GM11168 (cell line): ENCODE data around the gene RIMBP2.

Source experiments
- in situ Hi-C: fragments of 300-500 bp; cut with MboI; formaldehyde crosslinking; loops from one replicate; pipeline ENCODE4 v1.12.0; 2022; ENCODE audit warnings: low sequenced_read_pairs; ENCODE audit not compliant: unreplicated experiment

Gene RIMBP2

DNA sequence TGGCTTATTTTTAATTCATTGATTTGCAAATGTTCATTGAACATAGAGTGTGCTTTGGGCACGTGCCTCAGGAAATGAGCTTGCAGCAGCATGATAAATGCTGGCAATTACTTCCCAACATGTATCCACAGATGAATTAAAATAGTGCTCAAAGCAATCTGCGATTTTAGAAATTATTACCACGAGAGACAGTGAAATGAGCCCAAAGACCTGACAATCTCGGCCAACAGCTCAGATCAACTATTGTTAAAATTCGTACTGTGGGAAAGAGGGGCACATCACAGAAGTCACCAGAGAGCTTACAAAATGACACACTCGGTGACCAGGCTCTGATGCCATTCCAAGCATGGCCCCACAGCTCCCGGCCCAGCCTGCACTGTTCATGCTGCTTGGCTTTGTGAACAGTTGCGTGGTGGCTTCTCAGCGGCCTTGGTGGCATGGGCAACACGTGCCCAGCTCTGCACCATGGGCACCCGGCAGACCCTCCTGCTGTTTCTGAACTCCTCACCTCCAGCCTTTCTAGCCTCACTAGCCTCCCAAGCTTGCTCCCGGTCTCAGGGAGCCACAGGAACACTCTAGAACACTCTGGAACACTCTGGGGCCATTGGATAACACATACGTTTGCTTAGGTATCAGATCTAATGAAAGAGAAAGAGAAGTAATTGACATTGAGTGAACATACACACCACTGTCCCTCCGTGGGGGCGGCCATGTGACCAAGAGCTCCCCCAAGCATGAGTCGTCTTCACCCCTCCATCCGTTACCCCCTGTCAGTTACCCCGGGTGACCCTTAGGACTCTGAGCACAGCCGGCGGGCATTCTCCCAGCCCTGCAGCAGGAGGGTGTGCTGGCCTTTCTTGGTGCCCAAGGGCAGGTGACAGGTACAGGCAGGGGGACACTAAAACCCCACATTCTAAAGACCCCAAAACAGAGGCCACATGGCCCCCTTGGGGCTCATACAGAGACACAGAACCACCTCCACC is 28.0 kb downstream of the RIMBP2 start:
- in situ Hi-C loops = no loop called here

DNA sequence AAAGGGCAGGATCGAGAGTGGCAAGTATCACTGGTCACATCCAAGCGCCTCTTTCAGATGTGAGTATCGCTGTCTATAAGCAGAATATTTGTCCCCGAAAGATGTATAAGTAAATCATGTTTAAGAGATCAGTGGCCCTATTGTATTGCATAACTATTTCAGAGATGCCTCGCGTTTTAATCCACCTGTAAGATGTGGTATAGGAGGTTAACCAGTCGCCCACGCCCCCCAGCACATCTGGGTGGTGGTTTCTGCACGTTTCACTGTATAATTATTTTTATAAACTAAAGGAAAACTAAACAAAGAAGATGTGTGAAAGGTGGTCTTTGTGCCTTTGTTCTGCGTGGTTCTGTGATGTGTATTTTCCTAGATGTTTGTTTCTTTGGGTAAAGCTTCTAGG is 28.9 kb downstream of the RIMBP2 start:
- in situ Hi-C loops = no loop called here

DNA sequence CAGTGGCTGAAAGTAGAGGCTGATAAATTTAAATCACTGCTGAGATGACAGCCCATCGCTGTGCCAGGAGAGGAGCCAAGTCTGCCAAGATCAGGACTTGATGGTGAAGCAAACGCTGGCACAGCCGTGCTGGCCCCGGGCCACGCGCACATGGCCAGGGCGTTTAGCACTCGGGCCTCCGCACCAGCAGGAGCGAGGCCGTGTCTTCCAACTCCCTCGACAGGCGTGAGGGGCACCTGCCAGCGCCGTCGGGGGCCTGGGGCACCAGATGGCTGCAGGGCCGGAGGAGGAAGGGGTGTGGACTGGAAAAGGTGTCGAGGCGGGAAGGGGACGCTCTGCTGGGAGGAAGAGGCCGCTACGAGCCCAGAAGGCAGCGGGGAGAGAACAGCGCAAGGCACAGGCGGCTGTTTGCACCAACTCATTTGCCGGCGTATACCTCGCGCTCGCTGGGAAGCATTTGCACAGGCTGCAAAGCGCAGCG is 29.5 kb downstream of the RIMBP2 start:
- in situ Hi-C loops = no loop called here

DNA sequence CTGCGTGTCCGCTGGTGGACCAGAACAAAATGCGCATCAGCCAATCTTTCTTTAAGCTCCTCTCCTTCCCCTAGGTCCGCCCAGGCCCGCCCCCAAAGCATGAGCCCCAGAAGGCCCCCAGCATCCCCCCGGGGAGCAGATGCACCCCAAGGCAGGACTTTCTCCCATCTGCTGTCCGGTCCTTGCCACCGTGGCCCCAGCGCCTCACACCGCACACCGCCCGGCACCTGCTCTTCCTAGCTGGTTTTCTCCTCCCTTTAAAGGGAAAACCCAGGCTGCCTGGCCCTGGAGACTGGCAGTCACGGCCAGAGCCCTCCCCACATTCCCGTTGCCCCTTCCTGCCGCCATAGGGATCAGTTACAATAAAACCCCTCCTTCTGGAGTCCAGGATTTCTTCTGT is 30.2 kb downstream of the RIMBP2 start:
- in situ Hi-C loops = no loop called here

DNA sequence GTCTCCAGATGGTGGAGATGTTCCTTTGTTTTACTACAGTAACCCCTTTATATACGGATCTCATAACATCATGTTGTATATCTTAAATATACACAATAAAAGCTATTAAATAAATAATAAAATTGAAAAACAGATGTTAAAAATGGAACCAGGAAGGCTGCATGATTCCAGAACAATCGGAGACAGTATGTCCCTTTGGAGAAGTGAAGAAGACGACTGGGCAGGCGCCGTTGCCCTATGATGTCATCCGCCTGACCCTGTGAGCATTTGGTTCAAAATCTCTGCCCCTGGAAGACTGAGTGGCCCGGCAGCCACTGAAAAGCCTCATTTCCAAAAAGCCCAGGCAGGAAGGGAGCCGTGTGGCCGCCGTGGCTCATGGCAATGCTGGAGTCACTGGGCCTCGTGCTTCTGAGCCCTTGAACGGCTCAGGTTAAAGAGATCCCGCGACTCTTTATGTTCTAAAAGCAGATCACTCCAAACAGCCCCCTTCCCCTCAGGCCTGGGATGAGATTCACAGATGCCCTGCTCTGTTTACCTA is 30.8 kb downstream of the RIMBP2 start:
- in situ Hi-C loops = no loop called here

DNA sequence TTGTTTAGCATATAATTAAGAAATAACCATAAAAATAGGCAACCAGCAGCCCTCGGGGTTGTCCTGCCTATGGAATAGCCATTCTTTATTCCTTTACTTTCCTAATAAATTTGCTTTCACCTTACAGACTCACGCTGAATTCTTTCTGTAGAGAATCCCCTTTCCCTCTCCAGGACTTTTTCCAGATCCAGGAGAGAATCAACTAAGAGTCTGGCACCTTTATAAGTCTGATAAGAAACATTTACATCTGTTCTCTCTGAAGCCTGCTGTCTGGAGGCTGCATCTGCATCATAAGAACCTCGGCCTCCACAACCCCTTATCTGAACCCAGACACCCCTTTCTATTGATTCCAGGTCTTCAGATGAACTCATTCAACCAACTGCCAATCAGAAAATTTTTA is 32.3 kb downstream of the RIMBP2 start:
- in situ Hi-C loops = no loop called here

DNA sequence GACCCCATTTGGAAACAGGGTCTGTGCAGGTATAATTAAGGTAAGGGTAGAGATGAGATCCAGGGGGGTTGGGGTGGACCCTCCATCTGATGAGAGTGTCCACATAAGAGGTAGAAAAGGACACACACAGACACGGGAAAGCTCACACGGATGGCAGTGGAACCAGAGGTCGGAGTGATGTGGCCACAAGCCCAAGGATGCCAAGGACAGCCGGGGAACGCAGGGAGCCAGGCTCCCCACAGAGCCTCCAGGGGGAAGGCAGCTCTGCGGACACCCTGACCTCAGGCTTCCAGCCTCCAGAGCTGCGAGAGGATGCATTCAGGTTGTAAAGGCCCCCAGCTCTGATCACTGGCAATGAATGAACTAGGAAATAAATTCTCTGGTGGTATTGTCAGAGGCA is 33.0 kb downstream of the RIMBP2 start:
- in situ Hi-C loops = no loop called here

DNA sequence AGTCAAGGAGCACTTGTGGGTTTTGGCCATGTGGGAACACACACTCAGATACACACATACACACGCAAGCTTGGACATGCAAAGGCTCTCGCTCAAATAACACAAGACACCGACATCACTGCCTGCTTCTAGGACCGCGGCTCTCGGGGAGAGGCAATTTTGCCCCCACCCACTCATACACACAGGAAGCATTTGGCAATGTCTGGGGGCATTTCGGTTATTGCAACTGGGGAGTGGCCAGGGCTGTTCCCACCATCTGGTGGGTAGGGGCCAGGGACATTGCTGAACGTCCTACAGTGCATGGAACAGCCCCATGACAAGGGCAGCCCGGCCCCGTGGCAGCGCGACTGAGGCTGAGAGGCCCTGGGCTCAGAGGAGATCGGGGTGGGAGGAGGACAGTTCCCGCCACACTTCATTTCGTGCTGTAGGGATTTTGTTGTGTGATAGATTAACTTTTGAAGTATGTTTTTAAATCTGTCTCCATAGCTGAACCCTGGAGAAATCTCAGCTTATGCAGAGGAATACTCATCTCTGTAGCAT is 35.6 kb downstream of the RIMBP2 start:
- in situ Hi-C loops = no loop called here

DNA sequence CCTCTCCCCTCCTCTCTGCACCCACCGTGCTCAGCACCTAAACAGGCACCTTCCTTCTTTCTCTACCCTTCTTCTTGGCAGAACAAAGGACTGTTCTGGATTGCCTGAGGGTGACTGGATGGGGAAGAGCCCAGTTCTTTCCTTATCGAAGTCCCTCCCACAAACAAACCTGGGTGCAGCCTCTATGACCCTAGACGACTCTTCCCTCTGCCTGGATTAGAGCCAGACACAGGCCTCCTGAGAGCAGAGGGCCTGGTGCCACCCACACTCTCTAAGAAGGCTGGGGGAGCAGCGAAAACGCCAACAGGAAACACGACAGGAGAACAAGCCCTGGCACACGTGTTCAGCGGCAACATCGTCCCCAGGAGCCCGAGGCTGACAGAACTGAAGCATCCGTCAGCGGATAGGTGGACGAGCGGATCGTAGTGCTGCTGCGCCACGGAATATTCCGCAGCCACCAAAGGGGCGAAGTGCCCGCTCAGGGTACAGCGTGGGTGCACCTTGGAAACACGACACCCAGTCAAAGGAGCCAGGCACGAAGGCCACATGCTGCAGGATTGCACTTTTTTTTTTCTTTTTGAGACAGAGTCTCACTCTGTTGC is 38.0 kb downstream of the RIMBP2 start:
- in situ Hi-C loops = no loop called here

DNA sequence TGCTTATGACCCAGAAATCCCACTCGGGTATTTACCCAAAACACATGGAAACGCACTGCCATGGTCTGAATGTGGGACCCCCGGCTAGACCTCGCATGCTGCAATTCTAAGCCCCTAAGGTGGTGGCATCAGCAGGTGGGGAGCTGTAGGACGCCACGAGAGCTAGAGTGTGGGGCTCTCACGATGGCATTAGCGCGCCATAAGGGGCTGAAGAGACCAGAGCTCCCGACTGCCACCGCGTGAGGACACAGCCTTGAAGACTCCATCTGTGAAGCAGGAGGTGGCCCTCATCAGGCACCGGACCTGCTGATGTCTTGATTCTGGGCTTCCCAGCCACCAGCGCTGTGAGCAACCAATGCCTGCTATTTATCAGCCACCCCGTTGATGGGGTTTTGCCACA is 40.3 kb downstream of the RIMBP2 start:
- in situ Hi-C loops = no loop called here

DNA sequence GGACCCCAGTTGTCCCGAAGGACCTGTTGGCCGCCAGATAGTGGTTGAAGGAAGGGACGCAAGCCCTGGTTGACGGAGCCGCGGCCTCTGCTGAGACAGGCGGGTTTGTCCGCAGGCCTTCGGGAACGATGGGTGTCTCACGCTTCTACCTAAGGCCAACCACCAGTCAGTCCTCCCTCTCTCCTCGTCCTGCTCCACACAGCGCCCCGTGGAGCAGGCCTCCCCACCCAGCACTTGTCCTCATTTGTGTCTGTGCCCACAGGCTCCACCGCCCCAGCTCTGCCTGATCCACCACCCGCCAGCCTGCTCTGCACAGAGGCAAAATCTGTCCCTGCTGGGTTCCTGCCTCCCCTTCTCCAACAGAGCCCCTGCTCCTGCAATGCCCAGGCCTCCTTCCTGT is 41.0 kb downstream of the RIMBP2 start:
- in situ Hi-C loops = no loop called here

DNA sequence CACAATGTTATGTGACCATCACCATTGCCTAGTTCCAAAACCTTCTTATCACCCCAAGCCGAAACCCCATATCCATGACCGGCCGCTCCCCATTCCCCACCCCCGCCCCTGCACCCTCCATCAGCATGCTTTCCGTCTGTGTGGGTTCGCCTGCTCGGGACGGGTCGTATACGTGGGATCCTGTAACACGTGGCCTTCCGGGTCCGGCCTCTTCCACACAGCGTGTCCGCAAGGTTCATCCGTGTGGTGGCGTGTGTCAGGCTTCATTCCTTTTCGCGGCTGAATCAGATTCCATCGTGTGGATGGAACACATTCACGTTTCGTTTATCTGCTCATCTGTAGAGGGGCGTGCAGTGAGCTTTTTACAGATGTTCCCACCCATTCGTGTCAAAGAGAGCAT is 41.4 kb downstream of the RIMBP2 start:
- in situ Hi-C loops = no loop called here

DNA sequence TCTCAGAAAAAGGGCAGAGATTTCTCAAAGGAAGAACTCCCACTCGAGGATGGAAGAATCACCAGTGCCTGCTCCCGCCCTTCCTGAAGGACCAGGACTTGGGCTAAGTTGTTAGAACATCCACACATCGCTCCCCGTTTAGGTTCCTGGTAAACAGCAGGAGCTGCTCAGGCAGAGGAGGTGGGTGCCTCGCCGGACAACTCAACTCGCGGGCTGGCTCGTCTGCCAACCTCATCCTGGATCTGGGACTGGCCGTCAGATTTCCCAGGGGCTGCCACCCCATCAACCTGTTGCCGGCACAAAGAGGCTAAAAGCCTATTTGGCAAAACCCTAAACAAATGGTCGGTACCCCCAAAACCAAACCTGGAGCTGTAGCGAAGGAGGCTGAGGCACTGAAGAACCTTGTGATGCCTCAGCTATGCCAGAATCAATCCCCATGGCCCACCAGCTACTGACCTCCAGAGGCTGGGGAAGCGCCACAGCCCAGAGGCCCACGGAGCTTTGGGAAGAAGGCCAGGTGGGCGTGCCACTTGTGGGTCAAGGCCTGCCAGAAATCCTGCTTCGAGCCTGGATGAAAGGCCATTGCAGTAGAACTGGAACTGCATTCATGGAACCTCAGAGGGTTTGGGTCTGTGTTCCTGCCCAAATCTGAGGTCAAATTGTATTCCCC is 42.9 kb downstream of the RIMBP2 start:
- in situ Hi-C loops = no loop called here

DNA sequence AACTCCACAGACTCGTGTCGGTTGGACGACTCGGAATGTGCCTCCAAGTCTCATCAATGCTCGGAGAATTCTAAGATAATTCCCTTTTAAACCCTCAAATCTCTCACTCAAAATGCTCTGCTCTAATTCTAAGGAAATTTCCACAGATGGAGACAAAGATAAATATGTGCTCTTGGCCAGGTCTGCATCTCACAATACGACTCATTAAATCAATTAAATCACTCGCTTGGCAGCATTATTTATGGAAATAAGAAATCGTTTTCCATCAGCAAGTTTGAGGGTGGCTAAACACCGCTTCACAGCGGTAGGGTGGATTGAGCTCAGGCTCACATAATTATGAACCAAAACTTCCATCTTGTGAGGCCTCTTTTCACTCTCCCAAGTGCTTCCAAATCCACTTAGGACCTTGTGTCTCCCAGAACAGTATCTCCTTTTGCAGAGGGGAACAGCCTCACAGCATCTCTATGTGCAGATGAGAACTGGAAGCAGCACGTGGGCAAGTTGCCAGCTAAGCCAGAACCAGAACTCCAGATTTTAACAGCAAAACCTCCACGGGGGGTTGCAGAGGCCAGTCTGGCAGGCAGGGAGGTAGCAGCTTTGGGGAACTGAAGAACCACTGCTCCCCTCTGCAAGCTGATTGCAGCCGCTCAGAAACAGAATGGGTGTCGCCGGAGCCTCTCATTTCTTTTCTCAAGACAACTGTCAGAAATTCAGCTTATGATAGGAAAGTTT is 43.8 kb downstream of the RIMBP2 start:
- in situ Hi-C loops = no loop called here

DNA sequence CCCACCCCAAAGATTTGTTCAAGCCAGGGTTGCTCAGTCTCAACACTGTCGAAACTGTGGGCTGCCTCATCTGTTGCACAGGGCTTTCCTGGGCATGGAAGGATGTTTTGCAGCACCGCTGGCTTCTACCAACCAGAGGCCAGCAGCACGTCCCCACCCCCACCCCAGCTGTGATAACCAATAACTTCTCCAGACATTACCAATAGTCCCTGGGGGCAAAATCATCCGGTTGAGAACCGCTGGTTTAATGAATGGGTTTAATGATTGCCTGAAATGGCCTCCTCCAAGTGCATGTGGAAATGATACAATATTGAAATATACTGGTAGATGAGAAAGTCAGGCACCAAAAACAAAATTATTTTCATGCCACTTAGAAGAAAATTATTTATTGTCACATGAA is 44.5 kb downstream of the RIMBP2 start:
- in situ Hi-C loops = no loop called here

DNA sequence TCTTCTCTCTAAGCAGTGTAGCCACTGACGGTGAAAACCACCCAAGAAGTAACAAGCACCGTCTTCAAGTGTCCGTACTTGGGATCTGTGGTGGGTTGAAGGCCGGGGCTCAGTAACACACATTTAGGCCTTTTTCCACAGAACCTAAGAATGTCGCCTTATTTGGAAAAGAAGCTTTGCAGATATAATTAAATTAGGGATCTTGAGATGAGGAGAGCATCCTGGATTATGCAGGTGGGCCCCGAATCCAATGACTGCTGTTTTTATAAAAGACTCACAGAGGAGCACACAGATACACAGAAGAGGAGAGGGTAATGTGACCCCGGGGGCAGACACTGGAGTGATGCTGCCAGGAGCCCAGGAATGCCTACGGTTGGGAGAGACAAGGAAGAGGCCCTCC is 46.3 kb downstream of the RIMBP2 start:
- in situ Hi-C loops = no loop called here

DNA sequence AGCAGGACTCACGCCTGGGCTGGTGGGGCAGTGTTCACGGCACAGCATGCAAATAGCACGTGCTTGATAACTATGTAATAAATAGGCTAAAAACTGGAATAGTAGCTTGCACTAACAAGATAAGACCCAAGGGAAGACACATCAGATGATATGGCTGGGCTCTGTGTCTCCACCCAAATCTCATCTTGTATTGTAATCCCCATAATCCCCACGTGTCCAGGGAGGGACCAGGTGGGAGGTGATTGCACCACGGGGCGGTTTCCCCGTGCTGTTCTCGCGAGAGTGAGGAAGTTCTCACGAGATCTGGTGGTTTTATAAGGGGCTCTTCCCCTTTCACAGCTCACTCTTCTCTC is 46.9 kb downstream of the RIMBP2 start:
- in situ Hi-C loops = no loop called here

DNA sequence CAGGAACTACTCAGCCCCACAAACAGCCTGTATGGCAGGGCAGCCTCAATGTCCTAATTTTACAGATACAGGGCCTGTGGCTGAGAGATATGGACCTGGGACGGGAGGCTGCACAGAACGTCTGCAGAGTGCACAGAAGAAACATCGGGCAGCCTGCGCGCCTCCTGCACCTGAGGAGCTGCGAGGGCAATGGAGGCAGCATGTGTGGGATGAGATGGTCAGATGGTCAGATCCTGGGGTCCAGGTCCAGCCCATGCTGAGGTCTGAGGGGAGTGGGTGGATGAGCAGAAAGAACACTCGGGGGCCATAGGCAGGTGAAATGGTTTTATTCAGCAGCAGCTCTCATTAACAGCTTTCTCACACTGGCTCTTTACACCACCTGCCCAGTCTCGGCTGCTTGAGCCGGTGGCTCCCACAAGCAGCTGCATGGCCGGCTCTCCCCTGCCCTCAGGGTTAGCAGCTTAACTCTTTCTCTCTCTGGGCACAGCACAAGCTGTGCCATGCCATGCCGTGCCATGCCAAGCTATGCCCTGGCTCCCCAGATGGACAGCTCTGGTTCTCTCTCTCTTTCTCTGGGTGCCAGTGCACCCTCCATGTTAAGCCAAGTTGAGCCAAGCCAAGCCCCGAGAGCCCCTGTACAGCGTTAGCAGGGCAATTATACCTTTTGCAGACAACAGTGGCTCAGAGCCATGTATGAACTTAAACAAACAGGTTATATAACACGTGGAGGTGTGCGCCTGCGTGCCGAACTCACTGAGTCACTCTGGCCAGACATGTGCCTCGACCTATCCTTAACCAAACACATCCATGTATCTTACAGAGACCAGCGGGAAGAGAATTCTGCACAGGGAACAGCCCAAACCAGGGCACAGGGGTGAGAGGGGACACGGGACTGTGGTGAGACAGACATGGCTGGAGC is 47.6 kb downstream of the RIMBP2 start:
- in situ Hi-C loops = no loop called here

DNA sequence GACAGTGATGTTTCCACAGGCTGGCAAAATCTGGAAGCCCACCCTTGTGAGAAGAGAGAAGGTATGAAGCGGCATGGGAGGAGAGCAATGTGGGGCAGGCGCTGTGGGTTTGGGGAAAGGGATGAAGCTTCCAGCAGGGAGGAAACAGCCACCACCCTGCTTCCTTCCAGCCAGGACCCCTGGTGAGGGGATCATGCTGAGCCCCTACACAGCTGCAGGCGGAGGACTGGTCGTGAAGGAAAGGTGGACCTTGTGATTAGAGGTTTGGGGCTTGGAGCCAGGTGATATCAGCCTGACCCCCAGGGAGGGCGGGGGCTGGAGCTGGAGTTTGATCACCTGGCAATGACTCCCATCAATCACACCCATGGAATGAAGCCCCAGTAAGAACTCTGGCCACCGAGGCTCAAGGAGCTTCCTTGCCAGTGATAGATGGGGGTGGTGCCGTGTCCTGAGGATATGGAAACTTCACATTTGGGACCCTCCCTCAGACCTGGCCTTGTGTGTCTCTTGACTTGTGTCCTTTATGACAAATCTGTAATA is 48.6 kb downstream of the RIMBP2 start:
- in situ Hi-C loops = no loop called here
